Activated B cell treated with CpG ODN at 0.5 μM for 24 hours (primary cell): ENCODE data around the gene MRPL9. TPM values are rescaled to one million over a fixed set of nuclear protein-coding genes. Genes with fewer than 3 reads are reported as not detected.
A peak's percentile ranks its signal among the peaks of the same experiment; 100 is the strongest.

Experiments
- ATAC-seq: fragments of 200-7000 bp; cut with Tn5 transposase; one replicate; pipeline ENCODE4 v1.10.0; 2021; ENCODE audit warnings: low read depth, mild to moderate bottlenecking, moderate library complexity
- CTCF ChIA-PET: fragments of 350-600 bp; sonication (Branson Sonifier 250); formaldehyde crosslinking; loops from one replicate; lab custom pipeline; 2021; ENCODE audit warnings: antibody characterized with exemption; lab: Charles Lee
- POLR2A ChIA-PET: fragments of 350-600 bp; sonication (Branson Sonifier 250); formaldehyde crosslinking; loops from one replicate; lab custom pipeline; 2021; ENCODE audit warnings: antibody characterized with exemption; lab: Charles Lee
- DNase-seq: peaks from one replicate; pipeline ENCODE4 v3.0.0; 2022
- H3K27ac Mint-ChIP-seq: one replicate; pipeline ENCODE4 v1.8.0; 2020; ENCODE audit warnings: mixed read lengths
- H3K27me3 Mint-ChIP-seq: one replicate; pipeline ENCODE4 v1.8.0; 2021; ENCODE audit warnings: mixed read lengths
- H3K36me3 Mint-ChIP-seq: one replicate; pipeline ENCODE4 v1.8.0; 2021; ENCODE audit warnings: low read depth, mixed read lengths
- H3K4me1 Mint-ChIP-seq: one replicate; pipeline ENCODE4 v1.8.0; 2021; ENCODE audit warnings: mixed read lengths
- H3K4me3 Mint-ChIP-seq: one replicate; pipeline ENCODE4 v1.8.0; 2020; ENCODE audit warnings: mild to moderate bottlenecking, mixed read lengths
- H3K9me3 Mint-ChIP-seq: one replicate; pipeline ENCODE4 v1.8.0; 2020; ENCODE audit warnings: mixed read lengths
- CTCF ChIP-seq: fragments of 200-600 bp; IDR thresholded peaks from one replicate; pipeline ENCODE4 v1.8.0; 2022; ENCODE audit warnings: antibody characterized with exemption, mild to moderate bottlenecking
- intact Hi-C: fragments of 100-400 bp; cut with micrococcal nuclease; formaldehyde crosslinking; loops from one replicate; pipeline ENCODE4 v1.15.1; 2024
- total RNA-seq: library from RNA; stranded (reverse); gene quantifications from 2 replicates; pipeline ENCODE4 v1.2.3, GENCODE V29; 2022

Gene MRPL9
- total RNA-seq, 1 donor from 2014 or later: 96.2 TPM

- Mint-ChIP-seq H3K4me1 (peaks cover 25% of the 10 kb centered on the region), H3K36me3 (no peaks in the 10 kb centered on the region), H3K4me3 (peak overlapping the region; percentile 83), H3K27ac (no peak overlapping the region), H3K9me3 (no peaks in the 10 kb centered on the region), H3K27me3 (peaks cover 53% of the 10 kb centered on the region)
- ATAC-seq: no peak
- POLR2A ChIA-PET: interaction anchor here (0.8 kb wide), 1 partner anchor 110 kb away, joined by 3 read pairs; the partner anchor contains the start of gene SNX27
- TF ChIP-seq CTCF: no peak
- no peak for DNase-seq
- intact Hi-C loops: loop anchor here (1.0 kb wide), 1 partner anchor 41 kb away; the partner anchor contains the start of gene MRPL9
- CTCF ChIA-PET: interaction anchor here (0.9 to 1.2 kb wide), 2 partner anchors 129 to 441 kb away, joined by 3 to 4 read pairs; no protein-coding TSS in a partner anchor
Observed at GRCh38 chr1:151721788-151722510, 41.3 kb downstream of the MRPL9 start.

- no peak for TF ChIP-seq CTCF
- DNase-seq (peak; percentile 36), ATAC-seq (peak; percentile 98)
- peak within 1 kb of the TSS; percentile 83 for H3K4me3 Mint-ChIP-seq
- H3K4me1 Mint-ChIP-seq: peaks cover 27% of the 10 kb centered on the region
- intact Hi-C loops: loop anchor here (1.0 kb wide), 1 partner anchor 42 kb away; the partner anchor contains the start of gene MRPL9
- H3K36me3 Mint-ChIP-seq: no peaks in the 10 kb centered on the region
- peak within 1 kb of the TSS; percentile 35 for H3K27ac Mint-ChIP-seq
- ChIA-PET CTCF (no interaction called here), POLR2A (interaction anchor here (0.8 kb wide), 1 partner anchor 109 kb away, joined by 3 read pairs; the partner anchor contains the start of gene SNX27)
- peaks cover 50% of the 10 kb centered on the region for H3K27me3 Mint-ChIP-seq
- H3K9me3 Mint-ChIP-seq: no peaks in the 10 kb centered on the region
Observed at GRCh38 chr1:151720974-151721787, 42.1 kb downstream of the MRPL9 start, which contains the start of gene RIIAD1. TSS of gene RIIAD1 (plus strand) at chr1:151721522. CDS start at chr1:151721537, 15 bp downstream.

GRCh38 chr1:151720554-151720953 lies 42.7 kb downstream of the MRPL9 start:
- TF ChIP-seq CTCF: no peak
- Mint-ChIP-seq H3K27me3 (peaks cover 49% of the 10 kb centered on the region), H3K36me3 (no peaks in the 10 kb centered on the region), H3K27ac (peak overlapping the region; percentile 35), H3K9me3 (no peaks in the 10 kb centered on the region), H3K4me3 (peak overlapping the region; percentile 81), H3K4me1 (peaks cover 27% of the 10 kb centered on the region)
- ChIA-PET CTCF (no interaction called here), POLR2A (no interaction called here)
- ATAC-seq (no peak), DNase-seq (no peak)
- intact Hi-C loops: no loop called here

GRCh38 chr1:151720125-151720524 lies 43.2 kb downstream of the MRPL9 start:
- no peak overlapping the region for H3K27ac Mint-ChIP-seq
- no peak for DNase-seq

More at GRCh38 chr1:151720125-151720524, 43.2 kb downstream of the MRPL9 start:
- Mint-ChIP-seq H3K4me1 (peaks cover 27% of the 10 kb centered on the region), H3K27me3 (peaks cover 52% of the 10 kb centered on the region), H3K4me3 (peak overlapping the region; percentile 81), H3K9me3 (no peaks in the 10 kb centered on the region), H3K36me3 (no peaks in the 10 kb centered on the region)
- ChIA-PET POLR2A (no interaction called here), CTCF (no interaction called here)
- intact Hi-C loops: no loop called here
- TF ChIP-seq CTCF: no peak
- ATAC-seq: no peak
